ENCODE measurements around the gene PDE11A.
"Not testable (repeated sequence)": the region's sequence is repeated elsewhere in the genome, so short reads cannot be mapped to it uniquely, and the experiment has no call there.

PDE11A gene

DNA sequence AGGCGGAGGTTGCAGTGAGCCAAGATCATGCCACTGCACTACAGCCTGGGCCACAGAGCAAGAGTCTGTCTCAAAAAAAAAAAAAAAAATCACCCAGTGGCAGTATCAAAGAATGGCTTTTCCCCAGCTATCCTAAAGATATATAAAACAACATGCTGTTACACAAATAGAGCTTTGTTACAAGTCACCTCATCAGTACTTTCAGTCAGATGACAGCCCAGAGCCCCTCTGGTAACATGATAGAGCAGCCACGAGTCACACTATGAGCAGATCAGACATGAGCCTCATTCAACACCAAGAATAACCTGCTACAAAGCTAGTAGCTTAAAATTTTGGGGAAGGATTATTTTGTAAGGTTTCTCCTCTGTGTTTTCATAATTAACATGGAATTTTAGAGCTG is 25.2 kb downstream of the PDE11A start:
- TF ChIP-seq, protein P1, sequence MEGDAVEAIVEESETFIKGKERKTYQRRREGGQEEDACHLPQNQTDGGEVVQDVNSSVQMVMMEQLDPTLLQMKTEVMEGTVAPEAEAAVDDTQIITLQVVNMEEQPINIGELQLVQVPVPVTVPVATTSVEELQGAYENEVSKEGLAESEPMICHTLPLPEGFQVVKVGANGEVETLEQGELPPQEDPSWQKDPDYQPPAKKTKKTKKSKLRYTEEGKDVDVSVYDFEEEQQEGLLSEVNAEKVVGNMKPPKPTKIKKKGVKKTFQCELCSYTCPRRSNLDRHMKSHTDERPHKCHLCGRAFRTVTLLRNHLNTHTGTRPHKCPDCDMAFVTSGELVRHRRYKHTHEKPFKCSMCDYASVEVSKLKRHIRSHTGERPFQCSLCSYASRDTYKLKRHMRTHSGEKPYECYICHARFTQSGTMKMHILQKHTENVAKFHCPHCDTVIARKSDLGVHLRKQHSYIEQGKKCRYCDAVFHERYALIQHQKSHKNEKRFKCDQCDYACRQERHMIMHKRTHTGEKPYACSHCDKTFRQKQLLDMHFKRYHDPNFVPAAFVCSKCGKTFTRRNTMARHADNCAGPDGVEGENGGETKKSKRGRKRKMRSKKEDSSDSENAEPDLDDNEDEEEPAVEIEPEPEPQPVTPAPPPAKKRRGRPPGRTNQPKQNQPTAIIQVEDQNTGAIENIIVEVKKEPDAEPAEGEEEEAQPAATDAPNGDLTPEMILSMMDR (conservative IDR thresholded peaks at IDR 0.05; ENCODE audit: control insufficient read depth, insufficient read depth, low read depth, low read length): no peak
- DNase-seq (ENCODE audit: low read depth): no peak

DNA sequence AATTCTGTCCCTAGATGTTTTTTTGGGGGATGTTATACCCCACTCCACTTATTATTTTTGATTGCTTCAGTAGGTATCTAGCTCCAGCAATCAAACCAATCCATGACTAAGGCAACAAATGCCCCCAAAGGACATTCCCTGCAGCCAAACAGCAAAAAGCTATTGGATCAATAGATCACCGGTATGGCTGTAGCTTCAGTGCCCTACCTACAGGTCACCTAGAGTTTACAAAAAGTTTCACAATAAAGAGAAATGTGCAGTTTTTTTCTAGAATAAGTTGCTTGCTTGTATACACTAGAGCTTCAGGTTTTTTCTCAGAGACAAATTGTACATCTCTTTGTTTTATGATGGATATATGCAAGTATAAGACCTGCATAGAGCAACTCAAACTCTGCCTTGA is 27.7 kb downstream of the PDE11A start:
- no peak overlapping the region for H3K4me3 ChIP-seq (ENCODE audit: control insufficient read depth, low read depth, low read length)
- no peak for DNase-seq (ENCODE audit: low read depth)
- TF ChIP-seq, protein P1 (conservative IDR thresholded peaks at IDR 0.05; ENCODE audit: control insufficient read depth, insufficient read depth, low read depth, low read length): no peak

More for the DNA sequence above, 25.2 kb downstream of the PDE11A start:
- no peak overlapping the region for H3K4me3 ChIP-seq (ENCODE audit: control insufficient read depth, low read depth, low read length)

GRCh38 chr2:178043266-178043665 is 29.3 kb downstream of the PDE11A start:
- no peak for DNase-seq (ENCODE audit: low read depth)
- TF ChIP-seq, protein P1 (conservative IDR thresholded peaks at IDR 0.05; ENCODE audit: control insufficient read depth, insufficient read depth, low read depth, low read length): no peak
- no peak overlapping the region for H3K4me3 ChIP-seq (ENCODE audit: control insufficient read depth, low read depth, low read length)

- not testable (repeated sequence) for DNase-seq (ENCODE audit: low read depth); H3K4me3 ChIP-seq (ENCODE audit: control insufficient read depth, low read depth, low read length)
These were observed 39.0 kb downstream of the PDE11A start for GRCh38 chr2:178033583-178033982.

DNA sequence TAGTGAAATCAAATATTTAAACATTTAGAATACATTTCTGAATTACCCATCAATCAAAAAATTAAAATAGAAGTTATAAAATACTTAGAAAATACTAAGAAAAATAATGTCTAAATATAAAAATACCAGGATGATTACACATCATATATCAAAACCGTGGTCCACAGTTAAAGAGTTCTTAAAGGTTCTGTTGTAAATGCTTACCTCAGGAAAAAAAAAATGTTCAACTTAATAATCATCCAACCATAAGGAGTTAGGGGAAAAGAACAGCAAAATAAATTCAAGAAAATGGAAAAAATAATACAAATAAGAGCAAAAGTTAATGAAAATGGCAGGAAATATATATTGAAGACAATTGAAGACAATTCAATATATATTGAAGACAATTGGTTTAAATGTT is 43.2 kb downstream of the PDE11A start:
- no peak overlapping the region for H3K4me3 ChIP-seq (ENCODE audit: control insufficient read depth, low read depth, low read length)
- DNase-seq (ENCODE audit: low read depth): no peak
- TF ChIP-seq, protein P1 (conservative IDR thresholded peaks at IDR 0.05; ENCODE audit: control insufficient read depth, insufficient read depth, low read depth, low read length): no peak

- TF ChIP-seq, protein P1 (conservative IDR thresholded peaks at IDR 0.05; ENCODE audit: control insufficient read depth, insufficient read depth, low read depth, low read length): no peak
- no peak for DNase-seq (ENCODE audit: low read depth)
- no peak overlapping the region for H3K4me3 ChIP-seq (ENCODE audit: control insufficient read depth, low read depth, low read length)
These were observed 46.9 kb downstream of the PDE11A start for GRCh38 chr2:178025551-178026185.

GRCh38 chr2:178018141-178018540 is 54.4 kb downstream of the PDE11A start:
- DNase-seq (ENCODE audit: low read depth): no peak
- H3K4me3 ChIP-seq (ENCODE audit: control insufficient read depth, low read depth, low read length): no peak overlapping the region
- TF ChIP-seq, protein P1 (conservative IDR thresholded peaks at IDR 0.05; ENCODE audit: control insufficient read depth, insufficient read depth, low read depth, low read length): no peak

All from fibroblast of mammary gland (primary cell).